ENCODE data around the gene ANGPTL8. TPM values are rescaled to one million over a fixed set of nuclear protein-coding genes. Genes with fewer than 3 reads are reported as not detected.
A peak's percentile ranks its signal among the peaks of the same experiment; 100 is the strongest.

ANGPTL8 gene
- total and polyA plus RNA-seq, 2 of the 13 experiments (the other 11 are each of a cell fraction or from before 2014, with no cell fraction given), result 27.3 to 243 TPM

DNA sequence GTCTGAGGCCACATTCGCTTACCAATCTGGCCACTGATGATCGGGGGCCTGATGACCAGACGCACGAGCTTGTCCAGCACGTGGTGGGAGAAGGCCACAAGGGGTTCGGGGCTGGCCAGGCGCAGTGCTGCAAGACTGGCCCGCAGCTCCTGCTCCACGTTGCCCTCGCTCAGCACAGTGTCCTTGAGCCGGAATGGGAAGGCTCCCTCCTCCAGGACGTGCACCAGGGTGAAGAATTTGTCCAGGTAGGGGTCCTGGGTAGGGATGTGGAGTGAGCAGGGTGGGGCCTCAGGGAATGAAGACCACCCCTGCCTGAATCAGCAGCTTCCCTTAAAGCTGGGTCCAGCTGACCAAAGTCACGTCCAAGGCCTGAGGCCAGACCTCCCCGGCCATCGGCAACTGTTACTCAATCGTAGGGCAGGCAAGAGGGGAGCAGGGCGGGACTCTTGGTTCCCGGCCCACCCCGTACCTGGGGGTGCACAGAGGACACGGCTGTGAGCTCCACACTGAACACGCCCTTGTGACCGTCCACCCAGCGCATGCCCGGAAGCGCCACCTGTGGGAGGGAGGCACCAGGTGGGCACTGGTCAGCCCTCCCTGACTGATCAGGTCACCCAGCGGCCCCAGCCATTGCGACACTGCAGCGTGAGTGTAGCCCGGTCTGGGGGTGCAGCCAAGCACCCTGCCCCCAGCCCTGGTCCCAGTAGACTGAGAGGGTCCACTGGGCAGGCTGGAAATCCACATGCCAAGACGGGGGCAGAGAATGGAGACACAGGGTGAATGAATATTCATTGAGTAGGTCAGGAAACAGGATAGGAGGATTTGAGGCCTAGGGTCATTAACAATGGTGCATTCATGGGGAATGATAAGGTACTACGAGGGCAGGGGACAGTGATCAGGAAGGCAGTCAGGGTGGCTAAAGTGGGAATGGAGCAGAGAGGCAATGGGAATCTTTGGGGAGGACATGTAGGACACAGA, 2.8 kb upstream of the ANGPTL8 start (continued):
- TF ChIP-seq, protein P1, sequence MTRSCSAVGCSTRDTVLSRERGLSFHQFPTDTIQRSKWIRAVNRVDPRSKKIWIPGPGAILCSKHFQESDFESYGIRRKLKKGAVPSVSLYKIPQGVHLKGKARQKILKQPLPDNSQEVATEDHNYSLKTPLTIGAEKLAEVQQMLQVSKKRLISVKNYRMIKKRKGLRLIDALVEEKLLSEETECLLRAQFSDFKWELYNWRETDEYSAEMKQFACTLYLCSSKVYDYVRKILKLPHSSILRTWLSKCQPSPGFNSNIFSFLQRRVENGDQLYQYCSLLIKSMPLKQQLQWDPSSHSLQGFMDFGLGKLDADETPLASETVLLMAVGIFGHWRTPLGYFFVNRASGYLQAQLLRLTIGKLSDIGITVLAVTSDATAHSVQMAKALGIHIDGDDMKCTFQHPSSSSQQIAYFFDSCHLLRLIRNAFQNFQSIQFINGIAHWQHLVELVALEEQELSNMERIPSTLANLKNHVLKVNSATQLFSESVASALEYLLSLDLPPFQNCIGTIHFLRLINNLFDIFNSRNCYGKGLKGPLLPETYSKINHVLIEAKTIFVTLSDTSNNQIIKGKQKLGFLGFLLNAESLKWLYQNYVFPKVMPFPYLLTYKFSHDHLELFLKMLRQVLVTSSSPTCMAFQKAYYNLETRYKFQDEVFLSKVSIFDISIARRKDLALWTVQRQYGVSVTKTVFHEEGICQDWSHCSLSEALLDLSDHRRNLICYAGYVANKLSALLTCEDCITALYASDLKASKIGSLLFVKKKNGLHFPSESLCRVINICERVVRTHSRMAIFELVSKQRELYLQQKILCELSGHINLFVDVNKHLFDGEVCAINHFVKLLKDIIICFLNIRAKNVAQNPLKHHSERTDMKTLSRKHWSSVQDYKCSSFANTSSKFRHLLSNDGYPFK (CRISPR knock-in tag; IDR thresholded peaks at IDR 0.05; ENCODE audit: borderline replicate concordance), result peak; percentile 54; the same call in 1 of the 2 replicates
- TF ChIP-seq RXRA (CRISPR knock-in tag; IDR thresholded peaks at IDR 0.05), result peak; percentile 98
- TF ChIP-seq, protein P2, sequence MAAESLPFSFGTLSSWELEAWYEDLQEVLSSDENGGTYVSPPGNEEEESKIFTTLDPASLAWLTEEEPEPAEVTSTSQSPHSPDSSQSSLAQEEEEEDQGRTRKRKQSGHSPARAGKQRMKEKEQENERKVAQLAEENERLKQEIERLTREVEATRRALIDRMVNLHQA (CRISPR knock-in tag; IDR thresholded peaks at IDR 0.05), result no peak
- TF ChIP-seq, protein P3, sequence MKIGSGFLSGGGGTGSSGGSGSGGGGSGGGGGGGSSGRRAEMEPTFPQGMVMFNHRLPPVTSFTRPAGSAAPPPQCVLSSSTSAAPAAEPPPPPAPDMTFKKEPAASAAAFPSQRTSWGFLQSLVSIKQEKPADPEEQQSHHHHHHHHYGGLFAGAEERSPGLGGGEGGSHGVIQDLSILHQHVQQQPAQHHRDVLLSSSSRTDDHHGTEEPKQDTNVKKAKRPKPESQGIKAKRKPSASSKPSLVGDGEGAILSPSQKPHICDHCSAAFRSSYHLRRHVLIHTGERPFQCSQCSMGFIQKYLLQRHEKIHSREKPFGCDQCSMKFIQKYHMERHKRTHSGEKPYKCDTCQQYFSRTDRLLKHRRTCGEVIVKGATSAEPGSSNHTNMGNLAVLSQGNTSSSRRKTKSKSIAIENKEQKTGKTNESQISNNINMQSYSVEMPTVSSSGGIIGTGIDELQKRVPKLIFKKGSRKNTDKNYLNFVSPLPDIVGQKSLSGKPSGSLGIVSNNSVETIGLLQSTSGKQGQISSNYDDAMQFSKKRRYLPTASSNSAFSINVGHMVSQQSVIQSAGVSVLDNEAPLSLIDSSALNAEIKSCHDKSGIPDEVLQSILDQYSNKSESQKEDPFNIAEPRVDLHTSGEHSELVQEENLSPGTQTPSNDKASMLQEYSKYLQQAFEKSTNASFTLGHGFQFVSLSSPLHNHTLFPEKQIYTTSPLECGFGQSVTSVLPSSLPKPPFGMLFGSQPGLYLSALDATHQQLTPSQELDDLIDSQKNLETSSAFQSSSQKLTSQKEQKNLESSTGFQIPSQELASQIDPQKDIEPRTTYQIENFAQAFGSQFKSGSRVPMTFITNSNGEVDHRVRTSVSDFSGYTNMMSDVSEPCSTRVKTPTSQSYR (CRISPR knock-in tag; IDR thresholded peaks at IDR 0.05; ENCODE audit: borderline replicate concordance), result peak; percentile 86
- no peak; the same call in 1 of the 2 replicates for TF ChIP-seq ZNF670 (CRISPR knock-in tag; IDR thresholded peaks at IDR 0.05; ENCODE audit: borderline replicate concordance)
- peak; percentile 58; the same call in 1 of the 2 replicates for TF ChIP-seq ZNF160 (CRISPR knock-in tag; IDR thresholded peaks at IDR 0.05)
- TF ChIP-seq ONECUT2 (CRISPR knock-in tag; IDR thresholded peaks at IDR 0.05), result peak; percentile 53; the same call in 1 of the 2 replicates
- peak; percentile 67 for TF ChIP-seq NR2F6 (IDR thresholded peaks at IDR 0.05)
- peak; percentile 93 for TF ChIP-seq NR2F6 (CRISPR knock-in tag; IDR thresholded peaks at IDR 0.05)
- no peak; the same call in none of the 2 replicates for TF ChIP-seq SPEN (CRISPR knock-in tag; IDR thresholded peaks at IDR 0.05; ENCODE audit: low read depth)
- no peak; the same call in 1 of the 2 replicates for TF ChIP-seq ZNF3 (CRISPR knock-in tag; IDR thresholded peaks at IDR 0.05)
- peak; percentile 66 for TF ChIP-seq SP4 (CRISPR knock-in tag; IDR thresholded peaks at IDR 0.05)
- TF ChIP-seq GMEB1 (CRISPR knock-in tag; IDR thresholded peaks at IDR 0.05; ENCODE audit: borderline replicate concordance), result peak; percentile 71; the same call in 1 of the 2 replicates
- TF ChIP-seq SRSF4 (IDR thresholded peaks at IDR 0.05; ENCODE audit: low read depth, low read length, poor library complexity, severe bottlenecking), result no peak
- peak; percentile 93; the same call in 1 of the 2 replicates for TF ChIP-seq ZNF589 (CRISPR knock-in tag; conservative IDR thresholded peaks at IDR 0.05)
- peak in 1 of 2 experiments; percentile 43; a peak in 3 of 4 replicates for TF ChIP-seq NR2F1 (CRISPR knock-in tag; IDR thresholded peaks at IDR 0.05)
- peak; percentile 96 for TF ChIP-seq ZNF556 (CRISPR knock-in tag; IDR thresholded peaks at IDR 0.05; ENCODE audit: borderline replicate concordance)
- TF ChIP-seq, protein P4, sequence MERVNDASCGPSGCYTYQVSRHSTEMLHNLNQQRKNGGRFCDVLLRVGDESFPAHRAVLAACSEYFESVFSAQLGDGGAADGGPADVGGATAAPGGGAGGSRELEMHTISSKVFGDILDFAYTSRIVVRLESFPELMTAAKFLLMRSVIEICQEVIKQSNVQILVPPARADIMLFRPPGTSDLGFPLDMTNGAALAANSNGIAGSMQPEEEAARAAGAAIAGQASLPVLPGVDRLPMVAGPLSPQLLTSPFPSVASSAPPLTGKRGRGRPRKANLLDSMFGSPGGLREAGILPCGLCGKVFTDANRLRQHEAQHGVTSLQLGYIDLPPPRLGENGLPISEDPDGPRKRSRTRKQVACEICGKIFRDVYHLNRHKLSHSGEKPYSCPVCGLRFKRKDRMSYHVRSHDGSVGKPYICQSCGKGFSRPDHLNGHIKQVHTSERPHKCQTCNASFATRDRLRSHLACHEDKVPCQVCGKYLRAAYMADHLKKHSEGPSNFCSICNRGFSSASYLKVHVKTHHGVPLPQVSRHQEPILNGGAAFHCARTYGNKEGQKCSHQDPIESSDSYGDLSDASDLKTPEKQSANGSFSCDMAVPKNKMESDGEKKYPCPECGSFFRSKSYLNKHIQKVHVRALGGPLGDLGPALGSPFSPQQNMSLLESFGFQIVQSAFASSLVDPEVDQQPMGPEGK (CRISPR knock-in tag; IDR thresholded peaks at IDR 0.05), result peak; percentile 98

All from HepG2 (cell line).